T-cell (primary cell): Measurements from ENCODE around the gene WDR43. TPM values are rescaled to one million over a fixed set of nuclear protein-coding genes. Genes with fewer than 3 reads are reported as not detected.

Source experiments
- ATAC-seq, 4 experiments: fragments of 200-7000 bp in 3 of 4; fragments of 150-1000 bp in 1 of 4; cut with Tn5 transposase; replicated peaks in 1 of 4; 1 replicate in 3 of 4; 2 replicates in 1 of 4; pipeline ENCODE4 v1.10.0; 2021; ENCODE audit warnings: moderate library complexity in 3 of 4, mild to moderate bottlenecking in 2 of 4, moderate number of reproducible peaks in 1 of 4
- CTCF ChIA-PET, 2 donors: fragments of 300-600 bp; sonication (Branson Sonifier 250); formaldehyde crosslinking; loops; one replicate each; lab custom pipeline; 2022; ENCODE audit warnings: antibody characterized with exemption in 2 of 2; lab: Charles Lee
- POLR2A ChIA-PET, 2 donors: fragments of 300-600 bp; sonication (Branson Sonifier 250); formaldehyde crosslinking; loops; one replicate each; lab custom pipeline; 2022; ENCODE audit warnings: antibody characterized with exemption in 2 of 2; lab: Charles Lee
- DNase-seq, 35 experiments: peaks; one replicate each; pipeline versions ENCODE4 v3.0.0 to v3.0.0-alpha.2; 2013 to 2023
- H3K27ac ChIP-seq: one replicate; pipeline ENCODE4 v1.5.1; 2013; ENCODE audit warnings: low read length
- H3K27me3 ChIP-seq, 2 experiments: replicated peaks in 1 of 2; 1 replicate in 1 of 2; 2 replicates in 1 of 2; pipeline versions ENCODE4 v1.6.1 to v1.7.0; 2013; ENCODE audit warnings: low read length in 1 of 2, mixed read lengths in 1 of 2; ENCODE audit not compliant: control insufficient read depth in 2 of 2, insufficient read depth in 2 of 2; ENCODE audit errors: extremely low read depth in 1 of 2
- H3K36me3 ChIP-seq, 2 donors: 1 replicate in 1 of 2; 2 replicates in 1 of 2; pipeline versions ENCODE4 v1.6.1 to v1.7.0; 2013; ENCODE audit warnings: low read length in 1 of 2; ENCODE audit not compliant: control insufficient read depth in 2 of 2, insufficient read depth in 1 of 2; ENCODE audit errors: extremely low read depth in 1 of 2
- H3K4me1 ChIP-seq, 2 experiments: 1 replicate in 1 of 2; 2 replicates in 1 of 2; pipeline versions ENCODE4 v1.6.1 to v1.7.0; 2013; ENCODE audit warnings: low read length in 2 of 2, mixed read lengths in 1 of 2; ENCODE audit not compliant: insufficient read depth in 2 of 2, control insufficient read depth in 1 of 2; ENCODE audit errors: extremely low read depth in 1 of 2
- H3K4me3 ChIP-seq, 2 donors: 1 replicate in 1 of 2; 2 replicates in 1 of 2; pipeline versions ENCODE4 v1.5.1 to v1.7.0; 2013; ENCODE audit warnings: mild to moderate bottlenecking in 2 of 2, low read length in 1 of 2, moderate library complexity in 1 of 2; ENCODE audit not compliant: control insufficient read depth in 1 of 2; ENCODE audit errors: extremely low read depth in 1 of 2
- H3K9me3 ChIP-seq: 2 replicates; pipeline ENCODE4 v1.7.0; 2013
- H3K27ac Mint-ChIP-seq, 2 donors: one replicate each; pipeline ENCODE4 v1.8.0; 2020 to 2021; ENCODE audit warnings: mild to moderate bottlenecking in 2 of 2, mixed read lengths in 2 of 2
- H3K27me3 Mint-ChIP-seq, 2 donors: one replicate each; pipeline ENCODE4 v1.8.0; 2021 to 2022; ENCODE audit warnings: mixed read lengths in 2 of 2
- H3K36me3 Mint-ChIP-seq: one replicate; pipeline ENCODE4 v1.8.0; 2021; ENCODE audit warnings: mixed read lengths
- H3K4me1 Mint-ChIP-seq, 3 donors: one replicate each; pipeline ENCODE4 v1.8.0; 2020 to 2022; ENCODE audit warnings: mixed read lengths in 3 of 3, mild to moderate bottlenecking in 1 of 3
- H3K4me3 Mint-ChIP-seq, 3 donors: one replicate each; pipeline ENCODE4 v1.8.0; 2020 to 2022; ENCODE audit warnings: mild to moderate bottlenecking in 3 of 3, mixed read lengths in 3 of 3, moderate library complexity in 3 of 3
- H3K9me3 Mint-ChIP-seq, 3 donors: one replicate each; pipeline ENCODE4 v1.8.0; 2020 to 2022; ENCODE audit warnings: mixed read lengths in 3 of 3
- WGBS: methylation state at CpG from one replicate; pipeline ENCODE4 v1.1.5; 2013; ENCODE audit warnings: missing lambda C conversion rate; ENCODE audit not compliant: insufficient coverage; 5-methylcytosine and 5-hydroxymethylcytosine counted together
- total RNA-seq, 35 experiments: library from RNA in 6 of 35; stranded (reverse) in 6 of 35; fragments of 120-200 nt in 1 of 35; gene quantifications; one replicate each; pipeline versions ENCODE4 v1.2.1 to v1.2.4 and lab custom pipeline; 2013 to 2026

Gene WDR43
- total RNA-seq, 5 donors from 2014 or later (not counting 1 experiment from before 2014, with no cell fraction given) = 58.0 to 68.4 (median 62.9) TPM

GRCh38 chr2:28994074-28994473 is 99.6 kb downstream of the WDR43 start:
- Mint-ChIP-seq H3K9me3 (no peaks in the 10 kb centered on the region), H3K4me1 (peaks cover 0 to 5% (median 2%) of the 10 kb centered on the region in 3 donors), H3K27me3 (no peaks in the 10 kb centered on the region), H3K36me3 (no peaks in the 10 kb centered on the region), H3K27ac (no peak overlapping the region), H3K4me3 (no peak overlapping the region)
- no peak overlapping the region for H3K27ac ChIP-seq
- H3K4me3 ChIP-seq = no peak overlapping the region
- peaks cover 0 to 4% of the 10 kb centered on the region in 2 experiments for H3K4me1 ChIP-seq
- ChIA-PET POLR2A (no interaction called here), CTCF (no interaction called here)
- ATAC-seq (no peak), DNase-seq (no peak)
- WGBS = 89% methylated on average over 9 of the region's 10 CpGs
- H3K9me3 ChIP-seq = no peaks in the 10 kb centered on the region
- no peaks in the 10 kb centered on the region for H3K36me3 ChIP-seq
- H3K27me3 ChIP-seq = no peaks in the 10 kb centered on the region

GRCh38 chr2:28994679-28995078 is 100.2 kb downstream of the WDR43 start:
- Mint-ChIP-seq H3K27ac (no peak overlapping the region), H3K36me3 (no peaks in the 10 kb centered on the region), H3K27me3 (no peaks in the 10 kb centered on the region), H3K4me3 (no peak overlapping the region), H3K4me1 (peaks cover 2 to 7% (median 3%) of the 10 kb centered on the region in 3 donors), H3K9me3 (no peaks in the 10 kb centered on the region)
- CTCF ChIA-PET = no interaction called here
- no peaks in the 10 kb centered on the region for H3K36me3 ChIP-seq
- POLR2A ChIA-PET = no interaction called here
- DNase-seq = no peak
- H3K4me1 ChIP-seq = peaks cover 0 to 9% of the 10 kb centered on the region in 2 experiments
- 91% methylated on average over 7 of the region's 7 CpGs for WGBS
- H3K27ac ChIP-seq = no peak overlapping the region
- H3K27me3 ChIP-seq = no peaks in the 10 kb centered on the region
- no peak for ATAC-seq
- no peak overlapping the region for H3K4me3 ChIP-seq
- H3K9me3 ChIP-seq = no peaks in the 10 kb centered on the region

- POLR2A ChIA-PET = interaction anchor here in 1 of 2 donors (0.5 to 1.1 kb wide), 2 partner anchors 16 to 111 kb away, joined by 3 read pairs; no protein-coding TSS in a partner anchor
- no peaks in the 10 kb centered on the region for H3K36me3 Mint-ChIP-seq
- CTCF ChIA-PET = interaction anchor here in 1 of 2 donors (0.7 to 1.6 kb wide), 2 partner anchors 19 to 631 kb away, joined by 4 to 5 read pairs; no protein-coding TSS in a partner anchor
Observed at GRCh38 chr2:28995765-28996750, 101.6 kb downstream of the WDR43 start.

GRCh38 chr2:28997237-28997846 is 102.9 kb downstream of the WDR43 start:
- Mint-ChIP-seq H3K36me3 (no peaks in the 10 kb centered on the region), H3K4me3 (no peak overlapping the region), H3K27ac (no peak overlapping the region), H3K27me3 (no peaks in the 10 kb centered on the region), H3K9me3 (no peaks in the 10 kb centered on the region), H3K4me1 (peaks cover 26 to 28% (median 27%) of the 10 kb centered on the region in 3 donors)
- DNase-seq (no peak), ATAC-seq (no peak)
- no peak overlapping the region for H3K27ac ChIP-seq
- no peak overlapping the region for H3K4me3 ChIP-seq
- H3K27me3 ChIP-seq = no peaks in the 10 kb centered on the region
- peaks cover 7 to 36% of the 10 kb centered on the region in 2 experiments for H3K4me1 ChIP-seq
- 92% methylated on average over 11 of the region's 12 CpGs for WGBS
- H3K36me3 ChIP-seq = no peaks in the 10 kb centered on the region
- ChIA-PET CTCF (interaction anchor here in 1 of 2 donors (1.6 kb wide), 1 partner anchor 18 kb away, joined by 4 read pairs; no protein-coding TSS in a partner anchor), POLR2A (interaction anchor here in 1 of 2 donors (0.5 kb wide), 1 partner anchor 12 kb away, joined by 4 read pairs; no protein-coding TSS in a partner anchor)
- H3K9me3 ChIP-seq = no peaks in the 10 kb centered on the region

More at GRCh38 chr2:28995765-28996750, 101.6 kb downstream of the WDR43 start:
- 65% methylated on average over 4 of the region's 6 CpGs for WGBS
- Mint-ChIP-seq H3K4me3 (no peak overlapping the region), H3K9me3 (no peaks in the 10 kb centered on the region), H3K27ac (no peak overlapping the region), H3K27me3 (no peaks in the 10 kb centered on the region), H3K4me1 (peaks cover 16 to 19% (median 17%) of the 10 kb centered on the region in 3 donors)
- H3K27me3 ChIP-seq = no peaks in the 10 kb centered on the region
- H3K9me3 ChIP-seq = no peaks in the 10 kb centered on the region
- no peak overlapping the region for H3K4me3 ChIP-seq
- ATAC-seq (no peak), DNase-seq (no peak)
- no peak overlapping the region for H3K27ac ChIP-seq
- peaks cover 7 to 23% of the 10 kb centered on the region in 2 experiments for H3K4me1 ChIP-seq
- no peaks in the 10 kb centered on the region for H3K36me3 ChIP-seq

Other genes with a start within 250 kb of the WDR43 start
- 100 to 1,000 TPM; 182 to 233 (median 190) TPM for gene PPP1CB, start 142.8 kb upstream of the WDR43 start, total RNA-seq
- gene SPDYA, start 83.8 kb upstream of the WDR43 start, total RNA-seq = 10 to 100 TPM in 2 of 5 donors, 1 to 10 TPM in 3; 2.2 to 13.3 (median 3.0) TPM
- 10 to 100 TPM; 14.8 to 20.4 (median 17.0) TPM for gene TRMT61B, start 24.4 kb upstream of the WDR43 start, total RNA-seq
- gene TOGARAM2, start 86.6 kb downstream of the WDR43 start, total RNA-seq = 1 to 10 TPM; 1.7 to 5.2 (median 2.7) TPM
- gene PCARE, start 179.9 kb downstream of the WDR43 start, total RNA-seq = not detected
- 10 to 100 TPM; 38.4 to 54.2 (median 47.7) TPM for gene CLIP4, start 220.7 kb downstream of the WDR43 start, total RNA-seq